Urinary bladder (tissue), 4 donors: ENCODE measurements around the gene SPEM3. TPM values are rescaled to one million over a fixed set of nuclear protein-coding genes. Genes with fewer than 3 reads are reported as not detected.
A peak's percentile ranks its signal among the peaks of the same experiment; 100 is the strongest.

Source experiments
- DNase-seq: peaks from one replicate; pipeline ENCODE4 v3.0.0-alpha.2; 2015; ENCODE audit errors: extremely low spot score
- H3K27ac ChIP-seq: one replicate; pipeline ENCODE4 v1.5.1; 2013; ENCODE audit warnings: low read depth, mild to moderate bottlenecking, moderate library complexity
- H3K36me3 ChIP-seq: one replicate; pipeline ENCODE4 v1.6.1; 2013; ENCODE audit warnings: mild to moderate bottlenecking, moderate library complexity; ENCODE audit not compliant: insufficient read depth
- H3K4me1 ChIP-seq: one replicate; pipeline ENCODE4 v1.6.1; 2013; ENCODE audit warnings: mild to moderate bottlenecking, moderate library complexity; ENCODE audit not compliant: insufficient read depth
- H3K4me3 ChIP-seq: one replicate; pipeline ENCODE4 v1.5.1; 2013; ENCODE audit warnings: low read depth, low read length
- WGBS: extraction: QIAGEN DNeasy Blood & Tissue Kit; methylation state at CpG from one replicate; pipeline ENCODE4 v1.1.7; 2013; 5-methylcytosine and 5-hydroxymethylcytosine counted together
- polyA plus RNA-seq: library from polyadenylated mRNA; stranded (reverse); fragments of 200-250 nt; gene quantifications from one replicate; pipeline ENCODE4 v1.2.3, GENCODE V29; 2013
- total RNA-seq: library from RNA; depleted of rRNA; stranded (reverse); fragments of >200 nt; gene quantifications from one replicate; pipeline ENCODE4 v1.2.3, GENCODE V29; 2014
- donor health status: healthy with polysubstance abuse.
- donor health status: healthy.

SPEM3 gene
- total RNA-seq (not detected), polyA plus RNA-seq (not detected)

DNA sequence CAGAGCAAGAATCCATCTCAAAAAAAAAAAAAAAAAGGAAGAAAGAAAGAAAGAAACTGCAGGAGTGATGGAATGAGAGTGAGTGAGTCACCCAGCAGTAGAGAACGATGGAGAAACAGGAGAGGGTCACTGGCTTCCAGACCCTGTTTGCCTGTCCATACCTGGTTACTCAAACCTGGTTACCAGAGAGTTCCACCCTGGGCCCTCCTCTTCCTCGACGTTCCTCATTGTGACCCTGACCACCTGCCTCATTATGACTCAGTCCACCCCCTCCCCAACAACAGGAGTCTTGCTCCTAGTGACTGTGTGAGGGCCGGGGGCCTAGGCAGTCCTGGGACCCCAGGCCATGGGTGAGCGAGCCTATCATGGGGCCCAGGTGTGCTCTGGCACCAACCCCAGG, at the start of gene SPEM3:
TSS of gene SPEM3 (plus strand) at position 301 of the 400 bp plus-strand sequence. CDS start at position 347, 46 bp downstream.
- WGBS, result 64% methylated on average over 5 of the region's 5 CpGs
- Histone ChIP-seq H3K4me3 (no peak within 1 kb of the TSS), H3K4me1 (no peaks in the 10 kb centered on the region), H3K27ac (no peak within 1 kb of the TSS), H3K36me3 (no peaks in the 10 kb centered on the region)
- DNase-seq, result no peak

DNA sequence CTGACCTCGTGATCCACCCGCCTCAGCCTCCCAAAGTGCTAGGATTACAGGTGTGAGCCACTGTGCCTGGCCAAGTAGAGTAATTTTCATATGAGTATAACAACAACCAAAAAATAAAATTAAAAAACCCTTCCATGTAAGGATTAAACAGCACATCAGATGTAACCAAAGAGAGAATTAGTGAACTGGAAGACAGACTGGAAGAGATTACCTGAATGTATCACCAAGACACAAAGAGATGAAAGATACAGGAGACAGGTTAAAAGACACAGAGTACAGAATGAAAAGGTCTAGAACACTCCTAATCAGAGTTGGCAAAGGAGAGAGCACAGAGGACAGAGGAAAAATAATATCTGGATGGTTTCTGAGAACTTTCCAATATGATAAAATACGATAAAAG, 49.5 kb upstream of the SPEM3 start:
- Histone ChIP-seq H3K27ac (no peak overlapping the region), H3K36me3 (no peaks in the 10 kb centered on the region), H3K4me1 (no peaks in the 10 kb centered on the region), H3K4me3 (no peak overlapping the region)
- DNase-seq, result no peak
- 94% methylated on average over 3 of the region's 3 CpGs for WGBS

DNA sequence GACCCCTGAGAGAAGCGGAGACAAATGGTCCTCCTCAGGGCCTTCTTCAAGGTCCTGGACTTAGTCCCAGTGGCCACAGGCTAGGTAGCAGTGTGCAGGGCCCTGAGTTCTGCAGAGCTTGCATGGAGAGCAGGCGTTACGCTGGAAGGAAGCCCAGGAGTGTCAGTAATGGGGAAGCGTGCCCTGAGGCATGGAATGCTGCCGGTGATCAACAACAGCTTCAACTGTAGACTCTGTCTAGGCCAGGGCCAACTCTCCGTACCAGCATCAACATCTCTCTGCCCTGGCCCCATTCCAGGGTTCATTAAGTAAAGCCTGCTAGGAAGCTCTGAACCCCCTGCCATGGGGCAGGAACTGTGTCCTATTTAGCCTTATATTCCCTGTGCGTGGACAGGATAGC, 48.3 kb upstream of the SPEM3 start:
- Histone ChIP-seq H3K36me3 (no peaks in the 10 kb centered on the region), H3K27ac (no peak overlapping the region), H3K4me3 (peak overlapping the region; percentile 42), H3K4me1 (no peaks in the 10 kb centered on the region)
- no peak for DNase-seq
- WGBS, result 20% methylated on average over 7 of the region's 7 CpGs

DNA sequence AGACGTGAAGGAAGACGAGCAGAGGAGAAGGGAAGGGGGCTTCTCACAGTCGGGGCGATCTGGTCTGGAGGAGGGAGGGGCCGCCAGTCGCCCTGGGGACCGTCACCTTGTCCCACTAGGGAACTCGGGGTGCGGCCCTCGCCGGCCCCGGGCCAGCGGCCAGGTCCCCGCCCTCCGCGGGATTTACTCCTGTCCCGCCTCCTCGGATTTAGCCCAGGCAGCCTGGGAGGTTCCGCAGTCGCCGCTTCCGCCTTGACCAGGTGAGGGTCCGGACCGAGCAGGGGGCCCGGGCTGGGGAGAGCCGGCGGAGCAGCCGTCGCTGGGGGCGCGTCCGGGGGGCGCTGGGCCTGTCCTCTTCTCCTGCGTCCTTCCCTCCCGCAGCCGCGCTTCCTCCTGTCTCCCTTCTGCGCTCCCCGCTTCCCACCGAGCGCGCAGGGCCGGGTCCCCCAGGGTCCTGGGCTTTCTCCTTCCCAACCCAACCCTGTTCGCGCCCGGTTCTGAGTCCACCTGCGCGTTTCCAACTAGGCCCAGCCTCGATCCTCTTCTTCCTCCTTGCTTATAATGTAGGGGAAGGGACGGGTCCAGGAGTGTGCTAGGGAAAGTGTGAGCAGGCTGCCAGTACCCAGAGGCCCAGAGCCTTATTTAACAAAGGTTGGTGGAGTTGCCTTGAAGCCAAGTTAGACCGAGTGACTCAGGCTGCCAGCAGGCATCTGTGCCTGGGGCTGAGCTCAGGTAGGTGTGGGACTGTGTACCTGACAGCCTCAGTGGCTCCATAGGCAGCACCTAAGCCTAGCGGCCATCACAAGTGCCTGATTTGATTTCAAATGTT, 47.6 kb upstream of the SPEM3 start, which contains the start of gene TNK1:
TSS of gene TNK1 (plus strand) at position 235 of the 829 bp plus-strand sequence. CDS start 1,838 bp downstream, outside the sequence.
- Histone ChIP-seq H3K4me3 (peak within 1 kb of the TSS; percentile 42), H3K27ac (no peak within 1 kb of the TSS), H3K4me1 (no peaks in the 10 kb centered on the region), H3K36me3 (no peaks in the 10 kb centered on the region)
- no peak for DNase-seq
- WGBS, result 6% methylated on average over 52 of the region's 52 CpGs

DNA sequence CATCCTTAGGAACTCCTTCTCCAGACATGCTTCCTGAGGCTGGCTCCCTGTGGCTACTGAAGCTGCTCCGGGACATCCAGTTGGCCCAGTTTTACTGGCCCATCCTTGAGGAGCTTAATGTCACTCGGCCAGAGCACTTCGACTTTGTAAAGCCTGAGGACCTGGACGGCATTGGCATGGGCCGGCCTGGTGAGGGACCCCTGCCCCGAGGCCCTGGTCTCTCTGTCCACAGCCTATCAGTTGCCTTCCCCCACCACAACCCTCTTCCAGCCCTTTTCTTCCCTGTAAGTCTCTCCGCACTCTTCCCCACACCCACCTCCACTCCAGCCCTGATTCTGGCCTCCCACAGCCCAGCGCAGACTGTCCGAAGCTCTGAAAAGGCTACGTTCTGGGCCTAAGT, 45.8 kb upstream of the SPEM3 start:
- Histone ChIP-seq H3K36me3 (no peaks in the 10 kb centered on the region), H3K27ac (no peak overlapping the region), H3K4me1 (no peaks in the 10 kb centered on the region), H3K4me3 (no peak overlapping the region)
- WGBS, result 85% methylated on average over 10 of the region's 10 CpGs
- no peak for DNase-seq

DNA sequence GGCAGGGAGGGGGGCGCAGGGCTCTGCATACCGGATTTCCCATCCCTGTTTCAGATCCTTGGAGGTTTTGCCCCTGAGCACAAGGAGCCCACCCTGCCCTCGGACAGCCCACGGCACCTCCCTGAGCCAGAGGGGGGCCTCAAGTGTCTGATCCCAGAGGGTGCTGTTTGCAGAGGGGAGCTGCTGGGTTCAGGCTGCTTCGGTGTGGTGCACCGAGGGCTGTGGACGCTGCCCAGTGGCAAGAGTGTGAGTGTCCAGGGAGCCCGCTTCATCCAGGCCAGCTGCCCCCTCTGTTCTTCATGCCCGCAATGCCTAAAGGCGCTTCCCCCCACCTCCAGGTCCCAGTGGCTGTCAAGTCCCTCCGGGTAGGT, 45.3 kb upstream of the SPEM3 start:
- no peak for DNase-seq
- WGBS, result 73% methylated on average over 11 of the region's 11 CpGs
- Histone ChIP-seq H3K4me3 (no peak overlapping the region), H3K36me3 (no peaks in the 10 kb centered on the region), H3K27ac (no peak overlapping the region), H3K4me1 (no peaks in the 10 kb centered on the region)

DNA sequence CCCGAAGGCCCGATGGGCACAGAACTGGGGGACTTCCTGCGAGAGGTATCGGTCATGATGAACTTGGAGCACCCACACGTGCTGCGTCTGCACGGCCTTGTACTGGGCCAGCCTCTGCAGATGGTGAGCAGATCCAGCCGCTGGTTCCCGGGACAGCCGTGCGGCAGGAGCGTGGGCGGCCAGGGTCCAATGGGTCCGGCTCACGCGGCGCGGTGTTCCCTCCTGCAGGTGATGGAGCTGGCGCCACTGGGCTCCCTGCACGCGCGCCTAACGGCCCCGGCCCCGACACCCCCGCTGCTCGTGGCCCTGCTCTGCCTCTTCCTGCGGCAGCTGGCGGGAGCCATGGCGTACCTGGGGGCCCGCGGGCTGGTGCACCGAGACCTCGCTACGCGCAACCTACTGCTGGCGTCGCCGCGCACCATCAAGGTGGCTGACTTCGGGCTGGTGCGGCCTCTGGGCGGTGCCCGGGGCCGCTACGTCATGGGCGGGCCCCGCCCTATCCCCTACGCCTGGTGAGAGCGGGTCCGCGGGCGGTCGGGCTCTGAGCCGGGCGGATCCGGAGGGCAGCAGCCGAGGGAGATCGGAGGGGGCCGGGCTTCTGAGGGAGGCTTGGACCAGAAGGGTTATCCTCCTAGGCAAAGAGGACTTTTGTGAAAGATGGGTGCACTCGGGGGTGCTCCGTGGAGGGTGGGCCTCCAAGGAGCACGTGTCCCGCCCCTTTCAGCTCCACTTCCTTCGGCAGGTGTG, 44.7 kb upstream of the SPEM3 start:
- Histone ChIP-seq H3K4me3 (peak overlapping the region; percentile 16), H3K36me3 (no peaks in the 10 kb centered on the region), H3K27ac (no peak overlapping the region), H3K4me1 (no peaks in the 10 kb centered on the region)
- no peak for DNase-seq
- 7% methylated on average over 65 of the region's 65 CpGs for WGBS

DNA sequence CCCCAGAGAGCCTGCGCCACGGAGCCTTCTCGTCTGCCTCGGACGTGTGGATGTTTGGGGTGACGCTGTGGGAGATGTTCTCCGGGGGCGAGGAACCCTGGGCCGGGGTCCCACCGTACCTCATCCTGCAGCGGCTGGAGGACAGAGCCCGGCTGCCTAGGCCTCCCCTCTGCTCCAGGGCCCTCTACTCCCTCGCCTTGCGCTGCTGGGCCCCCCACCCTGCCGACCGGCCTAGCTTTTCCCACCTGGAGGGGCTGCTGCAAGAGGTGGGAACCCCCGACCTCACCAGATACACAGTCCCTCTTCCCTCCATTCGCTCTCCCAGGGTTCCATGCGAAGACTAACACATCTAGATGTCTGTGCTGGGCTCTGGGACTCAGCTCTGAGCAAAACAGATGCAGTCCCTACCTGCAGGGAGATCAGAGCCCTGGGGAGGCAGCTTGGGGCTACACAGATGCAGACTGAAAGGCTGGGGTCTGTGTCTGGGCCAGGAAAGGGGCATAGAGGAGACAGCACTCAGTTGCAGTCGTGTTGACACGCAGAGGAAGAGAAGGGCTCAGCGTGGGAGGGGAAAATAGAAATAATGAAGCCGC, 44.1 kb upstream of the SPEM3 start:
- H3K27ac ChIP-seq, result no peak overlapping the region
- 46% methylated on average over 23 of the region's 23 CpGs for WGBS

DNA sequence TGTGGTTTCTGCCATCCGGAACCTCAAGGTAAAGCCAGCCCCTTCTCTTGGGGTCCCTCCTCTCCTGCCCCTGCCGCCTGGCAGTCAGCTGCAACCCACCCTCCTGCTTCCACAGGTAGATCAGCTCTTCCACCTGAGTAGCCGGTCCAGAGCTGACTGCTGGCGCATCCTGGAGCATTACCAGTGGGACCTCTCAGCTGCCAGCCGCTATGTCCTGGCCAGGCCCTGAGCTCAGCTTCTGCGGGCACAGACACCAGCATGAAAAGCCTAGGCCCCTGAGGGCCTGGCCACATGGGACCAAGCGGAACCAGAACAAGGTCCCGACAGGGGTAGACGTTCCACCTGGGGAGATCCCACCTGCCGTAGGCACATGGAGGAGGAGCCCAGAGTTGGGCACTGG, 39.8 kb upstream of the SPEM3 start:
- no peak for DNase-seq
- no peaks in the 10 kb centered on the region for H3K4me1 ChIP-seq
- no peak overlapping the region for H3K4me3 ChIP-seq
- H3K27ac ChIP-seq, result no peak overlapping the region
- H3K36me3 ChIP-seq, result no peaks in the 10 kb centered on the region
- WGBS, result 97% methylated on average over 10 of the region's 10 CpGs

More for the DNA sequence above, 44.1 kb upstream of the SPEM3 start:
- no peak for DNase-seq
- no peaks in the 10 kb centered on the region for H3K4me1 ChIP-seq
- H3K36me3 ChIP-seq, result no peaks in the 10 kb centered on the region
- H3K4me3 ChIP-seq, result peak overlapping the region; percentile 16

DNA sequence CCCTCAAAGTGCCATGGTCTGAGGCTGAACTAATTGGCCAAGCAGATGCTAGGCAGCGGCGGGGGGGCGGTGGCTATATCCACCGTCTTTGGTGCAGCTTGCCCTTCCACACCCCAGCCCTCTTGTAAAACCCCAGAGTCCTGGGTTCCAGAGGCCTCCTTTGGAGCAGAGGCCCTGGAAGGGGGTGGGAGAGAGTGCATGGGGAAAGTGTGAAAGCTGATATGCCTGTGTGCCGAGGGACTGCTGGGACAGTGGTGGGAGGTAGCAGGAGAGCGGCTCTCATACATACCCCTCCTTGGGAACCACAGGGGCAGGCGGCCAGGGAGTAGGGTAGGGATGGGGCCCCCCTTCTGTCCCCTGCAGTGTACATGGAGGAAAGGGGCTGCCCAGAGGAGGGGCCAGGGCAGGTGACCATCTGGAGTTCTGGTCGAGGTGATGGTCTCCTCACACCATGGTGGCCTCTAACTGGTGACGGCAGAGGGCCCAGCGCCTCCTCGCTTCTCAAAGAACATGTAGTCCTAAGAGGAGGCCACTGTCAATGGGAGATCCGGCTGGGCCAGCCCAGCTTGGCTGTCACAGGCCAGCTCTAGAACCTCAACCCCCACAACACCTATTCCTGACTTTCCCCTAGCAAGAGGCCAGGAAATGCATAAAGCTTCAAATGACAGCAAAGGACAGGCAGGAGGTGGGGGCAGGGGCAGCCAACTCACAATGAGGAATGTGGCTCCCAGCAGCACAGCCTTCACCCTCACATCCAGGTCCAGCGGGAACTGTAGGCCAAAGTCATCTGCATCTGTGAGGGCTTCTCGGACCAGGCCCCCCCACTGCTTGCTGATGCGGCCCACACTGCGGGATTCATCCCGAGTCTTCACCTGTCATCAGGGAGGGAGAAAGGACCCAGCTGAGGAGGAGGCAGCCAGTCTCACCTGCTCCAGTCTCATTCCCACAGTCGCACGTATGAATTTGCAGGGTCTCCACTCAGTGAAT, 38.4 kb upstream of the SPEM3 start:
- 85% methylated on average over 19 of the region's 19 CpGs for WGBS
- Histone ChIP-seq H3K4me3 (no peak overlapping the region), H3K4me1 (no peaks in the 10 kb centered on the region), H3K27ac (no peak overlapping the region), H3K36me3 (no peaks in the 10 kb centered on the region)
- DNase-seq, result no peak

DNA sequence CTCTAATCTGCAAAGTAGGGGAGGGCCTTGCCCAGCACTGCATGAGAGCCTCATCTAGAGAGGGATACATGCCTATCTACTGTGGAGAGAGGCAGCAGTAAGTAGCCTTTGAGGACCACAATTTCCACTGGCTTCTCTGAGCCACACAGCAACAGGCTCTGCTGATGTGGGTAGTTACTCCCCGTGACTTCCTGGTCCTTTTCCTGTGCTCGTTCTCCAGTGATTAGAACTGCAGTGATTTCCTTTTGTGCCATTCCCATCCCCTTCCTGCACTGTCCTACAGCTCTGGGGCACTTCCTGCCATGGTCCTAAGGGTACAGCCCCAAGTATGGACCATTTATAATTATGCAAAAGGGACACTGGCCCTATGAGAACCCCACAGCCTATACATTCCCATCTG, 37.4 kb upstream of the SPEM3 start:
- no peak for DNase-seq
- Histone ChIP-seq H3K27ac (no peak overlapping the region), H3K4me1 (no peaks in the 10 kb centered on the region), H3K36me3 (no peaks in the 10 kb centered on the region), H3K4me3 (no peak overlapping the region)
- WGBS, result 71% methylated on average over 2 of the region's 2 CpGs

DNA sequence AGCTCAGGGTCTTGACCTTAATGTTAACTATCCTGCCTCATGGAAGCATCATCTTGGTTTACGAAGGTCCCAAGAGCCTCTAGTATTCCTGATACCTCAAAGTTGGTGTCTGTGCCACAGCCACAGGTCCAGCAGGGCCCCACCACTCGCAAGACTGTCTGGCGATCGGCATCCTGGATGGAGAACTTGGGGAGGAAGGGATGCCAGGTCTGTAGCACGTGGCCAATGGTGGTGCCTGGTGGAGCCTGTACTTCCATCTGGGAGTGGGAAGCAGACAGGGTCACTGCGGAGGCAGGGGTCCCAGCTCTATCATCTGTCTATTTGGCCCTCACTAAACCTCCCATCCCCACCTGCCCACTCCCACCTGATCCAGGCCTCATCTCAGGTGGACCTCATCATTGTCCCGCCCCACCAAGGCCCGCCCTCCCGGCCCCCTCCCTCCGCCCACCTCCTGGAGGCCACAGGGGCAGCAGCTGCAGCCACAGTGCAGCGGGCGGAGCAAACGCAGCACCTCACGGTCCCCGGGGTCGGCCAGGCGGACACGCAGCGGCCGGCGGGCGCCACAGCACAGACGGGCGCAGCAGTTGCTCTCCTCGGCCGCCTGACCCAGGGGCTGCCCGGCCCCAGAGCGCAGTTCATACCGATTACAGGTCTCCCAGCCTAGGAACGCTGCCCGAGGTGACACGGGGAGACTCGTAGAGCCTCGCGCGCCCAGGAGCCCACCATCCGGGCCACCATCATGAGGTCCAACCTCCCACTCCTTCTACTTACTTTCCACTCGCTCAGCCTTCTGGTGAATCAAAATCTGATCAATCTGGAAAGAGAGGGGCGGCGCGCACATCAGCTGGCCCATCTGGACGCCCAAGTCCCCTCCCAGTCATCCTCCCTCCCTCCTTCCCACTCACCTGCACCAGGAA, 35.7 kb upstream of the SPEM3 start:
- Histone ChIP-seq H3K36me3 (no peaks in the 10 kb centered on the region), H3K27ac (no peak overlapping the region), H3K4me3 (peak overlapping the region; percentile 63), H3K4me1 (no peaks in the 10 kb centered on the region)
- 68% methylated on average over 42 of the region's 42 CpGs for WGBS
- no peak for DNase-seq
